B cell (primary cell): ENCODE results near the gene PDLIM5.

Experiments used
- CTCF ChIP-seq: fragments of 200-600 bp; IDR thresholded peaks from one replicate; pipeline ENCODE4 v1.8.0; 2022; ENCODE audit warnings: antibody characterized with exemption, mild to moderate bottlenecking
- EZH2 ChIP-seq: IDR thresholded peaks from 2 replicates; pipeline ENCODE4 v1.6.1; 2012; ENCODE audit warnings: borderline replicate concordance, low read depth, mild to moderate bottlenecking, moderate library complexity, low read length; ENCODE audit not compliant: insufficient read depth, poor library complexity, severe bottlenecking

GRCh38 chr4:94581766-94582165 lies 130.0 kb downstream of the PDLIM5 start:
- TF ChIP-seq EZH2 (no peak), CTCF (no peak)
